Effector memory CD8-positive, alpha-beta T cell (primary cell): ENCODE results near the gene ADAM10.

Experiments
- ATAC-seq: fragments of 150-1000 bp; cut with Tn5 transposase; replicated peaks from 2 replicates; pipeline ENCODE4 v1.10.0; 2021; ENCODE audit warnings: mild to moderate bottlenecking, moderate library complexity
- DNase-seq, 3 experiments: peaks; one replicate each; pipeline ENCODE4 v3.0.0; 2021
- H3K27ac Mint-ChIP-seq, 2 donors: one replicate each; pipeline ENCODE4 v1.8.0; 2022; ENCODE audit warnings: mild to moderate bottlenecking in 2 of 2, mixed read lengths in 2 of 2, moderate library complexity in 2 of 2
- H3K27me3 Mint-ChIP-seq, 2 donors: one replicate each; pipeline ENCODE4 v1.8.0; 2022; ENCODE audit warnings: mixed read lengths in 2 of 2
- H3K36me3 Mint-ChIP-seq: one replicate; pipeline ENCODE4 v1.8.0; 2022; ENCODE audit warnings: mild to moderate bottlenecking, moderate library complexity, mixed read lengths; ENCODE audit not compliant: insufficient read depth
- H3K4me1 Mint-ChIP-seq, 2 donors: one replicate each; pipeline ENCODE4 v1.8.0; 2022; ENCODE audit warnings: low read depth in 2 of 2, mixed read lengths in 2 of 2
- H3K4me3 Mint-ChIP-seq, 2 donors: one replicate each; pipeline ENCODE4 v1.8.0; 2022; ENCODE audit warnings: mild to moderate bottlenecking in 2 of 2, mixed read lengths in 2 of 2, moderate library complexity in 2 of 2
- H3K9me3 Mint-ChIP-seq, 2 donors: one replicate each; pipeline ENCODE4 v1.8.0; 2022; ENCODE audit warnings: mixed read lengths in 2 of 2

ADAM10 gene

GRCh38 chr15:58597943-58598828 lies 151.3 kb downstream of the ADAM10 start:
- peak overlapping the region; percentile 75 to 83 for H3K27ac Mint-ChIP-seq
- H3K4me1 Mint-ChIP-seq: peaks cover 11 to 13% of the 10 kb centered on the region in 2 donors
- H3K4me3 Mint-ChIP-seq: peak overlapping the region in 1 of 2 donors; percentile 18
- DNase-seq (no peak), ATAC-seq (peak; percentile 53)
- no peaks in the 10 kb centered on the region for H3K9me3 Mint-ChIP-seq
- no peaks in the 10 kb centered on the region for H3K27me3 Mint-ChIP-seq
- peaks cover 32% of the 10 kb centered on the region for H3K36me3 Mint-ChIP-seq

- Mint-ChIP-seq H3K36me3 (peaks cover 30% of the 10 kb centered on the region), H3K9me3 (no peaks in the 10 kb centered on the region), H3K27me3 (no peaks in the 10 kb centered on the region), H3K4me3 (no peak overlapping the region), H3K27ac (peak overlapping the region in 1 of 2 donors; percentile 69), H3K4me1 (peaks cover 8 to 13% of the 10 kb centered on the region in 2 donors)
- ATAC-seq (no peak), DNase-seq (no peak)
Observed at GRCh38 chr15:58595516-58596263, 153.8 kb downstream of the ADAM10 start.

DNA sequence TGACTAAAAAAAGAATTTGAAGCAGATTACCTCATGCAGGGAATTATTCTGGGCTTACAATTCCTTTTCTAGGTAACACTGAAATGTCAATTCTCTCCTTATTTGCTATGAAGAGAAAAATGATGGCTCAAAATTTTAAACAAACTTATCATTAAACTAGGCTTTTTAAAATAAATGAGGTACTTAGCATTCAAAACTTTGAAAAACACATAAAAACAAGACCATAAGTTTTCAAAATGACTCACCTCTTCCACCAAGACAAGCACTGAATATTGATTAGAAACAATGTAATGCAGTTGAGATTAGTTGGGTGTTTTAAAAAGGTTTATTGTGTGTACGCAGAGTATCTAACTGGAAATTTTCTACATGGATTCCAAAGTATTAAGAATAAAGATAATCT lies 154.6 kb downstream of the ADAM10 start:
- DNase-seq (no peak), ATAC-seq (no peak)
- Mint-ChIP-seq H3K4me1 (peaks cover 8 to 13% of the 10 kb centered on the region in 2 donors), H3K4me3 (no peak overlapping the region), H3K27me3 (no peaks in the 10 kb centered on the region), H3K9me3 (no peaks in the 10 kb centered on the region), H3K36me3 (peaks cover 30% of the 10 kb centered on the region), H3K27ac (peak overlapping the region in 1 of 2 donors; percentile 69)

GRCh38 chr15:58593870-58594269 lies 155.6 kb downstream of the ADAM10 start:
- peaks cover 30% of the 10 kb centered on the region for H3K36me3 Mint-ChIP-seq
- H3K27me3 Mint-ChIP-seq: no peaks in the 10 kb centered on the region

GRCh38 chr15:58590926-58591325 lies 158.6 kb downstream of the ADAM10 start:
- Mint-ChIP-seq H3K4me1 (peaks cover 0 to 9% of the 10 kb centered on the region in 2 donors), H3K27ac (peak overlapping the region in 1 of 2 donors; percentile 61), H3K27me3 (no peaks in the 10 kb centered on the region), H3K36me3 (peaks cover 11% of the 10 kb centered on the region), H3K4me3 (no peak overlapping the region), H3K9me3 (no peaks in the 10 kb centered on the region)
- DNase-seq (no peak), ATAC-seq (no peak)

More at GRCh38 chr15:58593870-58594269, 155.6 kb downstream of the ADAM10 start:
- Mint-ChIP-seq H3K27ac (no peak overlapping the region), H3K4me3 (no peak overlapping the region), H3K9me3 (no peaks in the 10 kb centered on the region), H3K4me1 (peaks cover 7 to 14% of the 10 kb centered on the region in 2 donors)
- ATAC-seq (no peak), DNase-seq (no peak)

DNA sequence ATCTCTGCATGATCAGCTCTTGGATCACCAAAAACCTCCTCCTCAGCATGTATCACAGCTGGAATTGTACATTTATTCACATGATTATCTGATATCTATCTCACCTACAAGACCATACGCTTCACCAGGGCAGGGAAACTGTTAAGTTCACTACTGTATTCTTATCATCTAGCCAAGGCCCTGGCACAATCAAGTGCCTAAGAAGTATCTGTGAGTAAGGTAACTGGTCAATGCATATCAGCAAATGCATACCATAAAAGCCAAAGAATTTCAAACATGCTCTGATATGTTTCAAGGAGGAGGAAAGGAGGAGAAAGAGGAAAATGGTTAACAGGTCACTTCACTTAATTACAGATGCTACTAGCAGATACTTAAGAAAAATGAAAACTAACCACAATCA lies 159.3 kb downstream of the ADAM10 start:
- Mint-ChIP-seq H3K9me3 (no peaks in the 10 kb centered on the region), H3K27ac (no peak overlapping the region), H3K4me3 (no peak overlapping the region), H3K4me1 (peaks cover 4 to 13% of the 10 kb centered on the region in 2 donors), H3K27me3 (no peaks in the 10 kb centered on the region), H3K36me3 (peaks cover 8% of the 10 kb centered on the region)
- no peak for ATAC-seq
- DNase-seq: no peak

DNA sequence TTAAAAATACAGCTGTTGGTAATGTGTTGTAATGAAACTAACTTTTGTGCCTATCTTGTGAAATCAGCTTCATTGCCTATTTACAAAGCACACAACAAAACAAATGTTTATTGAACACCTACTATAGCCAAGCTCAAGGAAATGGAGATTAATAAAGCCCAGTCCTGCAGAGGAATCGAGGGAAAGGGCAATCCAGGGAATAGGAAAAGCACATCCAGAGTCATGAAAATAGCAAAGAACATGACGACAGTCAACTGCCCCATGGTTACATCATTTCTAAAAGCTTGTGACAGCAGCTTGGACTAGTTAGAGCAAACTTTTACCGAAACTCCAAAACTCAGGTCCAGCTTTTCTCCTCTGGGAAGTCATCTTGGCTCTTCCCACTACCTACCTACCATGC lies 160.5 kb downstream of the ADAM10 start:
- Mint-ChIP-seq H3K4me3 (no peak overlapping the region), H3K27ac (peak overlapping the region in 1 of 2 donors; percentile 53), H3K9me3 (no peaks in the 10 kb centered on the region), H3K4me1 (peaks cover 7 to 24% of the 10 kb centered on the region in 2 donors), H3K27me3 (peaks cover 0 to 7% of the 10 kb centered on the region in 2 donors), H3K36me3 (peaks cover 8% of the 10 kb centered on the region)
- ATAC-seq (no peak), DNase-seq (no peak)

- DNase-seq: no peak
- ATAC-seq: no peak
- peaks cover 2% of the 10 kb centered on the region for H3K36me3 Mint-ChIP-seq
Observed at GRCh38 chr15:58588096-58588495, 161.4 kb downstream of the ADAM10 start.

GRCh38 chr15:58587486-58587885 lies 162.0 kb downstream of the ADAM10 start:
- DNase-seq (no peak), ATAC-seq (no peak)
- Mint-ChIP-seq H3K4me1 (peaks cover 7 to 25% of the 10 kb centered on the region in 2 donors), H3K36me3 (no peaks in the 10 kb centered on the region), H3K9me3 (peaks cover 0 to 3% of the 10 kb centered on the region in 2 donors), H3K27me3 (peaks cover 10 to 13% of the 10 kb centered on the region in 2 donors), H3K4me3 (no peak overlapping the region), H3K27ac (no peak overlapping the region)

More at GRCh38 chr15:58588096-58588495, 161.4 kb downstream of the ADAM10 start:
- peaks cover 7 to 25% of the 10 kb centered on the region in 2 donors for H3K4me1 Mint-ChIP-seq
- no peak overlapping the region for H3K27ac Mint-ChIP-seq
- H3K9me3 Mint-ChIP-seq: peaks cover 0 to 3% of the 10 kb centered on the region in 2 donors
- peaks cover 7 to 13% of the 10 kb centered on the region in 2 donors for H3K27me3 Mint-ChIP-seq
- no peak overlapping the region for H3K4me3 Mint-ChIP-seq

- no peak for ATAC-seq
- Mint-ChIP-seq H3K9me3 (peaks cover 0 to 3% of the 10 kb centered on the region in 2 donors), H3K27ac (peak overlapping the region in 1 of 2 donors; percentile 61)
Observed at GRCh38 chr15:58585693-58586443, 163.6 kb downstream of the ADAM10 start.

GRCh38 chr15:58584789-58585461 lies 164.6 kb downstream of the ADAM10 start:
- H3K27ac Mint-ChIP-seq: peak overlapping the region in 1 of 2 donors; percentile 61
- H3K36me3 Mint-ChIP-seq: no peaks in the 10 kb centered on the region
- H3K4me3 Mint-ChIP-seq: no peak overlapping the region
- H3K4me1 Mint-ChIP-seq: peaks cover 7 to 22% of the 10 kb centered on the region in 2 donors
- H3K9me3 Mint-ChIP-seq: peaks cover 0 to 3% of the 10 kb centered on the region in 2 donors
- ATAC-seq (no peak), DNase-seq (no peak)
- H3K27me3 Mint-ChIP-seq: peaks cover 10 to 13% of the 10 kb centered on the region in 2 donors

More at GRCh38 chr15:58585693-58586443, 163.6 kb downstream of the ADAM10 start:
- DNase-seq: no peak
- H3K4me3 Mint-ChIP-seq: no peak overlapping the region
- peaks cover 7 to 22% of the 10 kb centered on the region in 2 donors for H3K4me1 Mint-ChIP-seq
- H3K36me3 Mint-ChIP-seq: no peaks in the 10 kb centered on the region
- H3K27me3 Mint-ChIP-seq: peaks cover 10 to 13% of the 10 kb centered on the region in 2 donors

- Mint-ChIP-seq H3K4me3 (no peak overlapping the region), H3K36me3 (no peaks in the 10 kb centered on the region), H3K4me1 (peaks cover 7 to 17% of the 10 kb centered on the region in 2 donors), H3K27me3 (peaks cover 10 to 13% of the 10 kb centered on the region in 2 donors), H3K27ac (no peak overlapping the region), H3K9me3 (peaks cover 0 to 3% of the 10 kb centered on the region in 2 donors)
- ATAC-seq (no peak), DNase-seq (no peak)
Observed at GRCh38 chr15:58583171-58583908, 166.2 kb downstream of the ADAM10 start.
